Muscle of arm (tissue), 12 donors: Measurements from ENCODE around the gene SH3PXD2A. TPM values are rescaled to one million over a fixed set of nuclear protein-coding genes. Genes with fewer than 3 reads are reported as not detected.

Source experiments
- DNase-seq: peaks from one replicate; pipeline ENCODE4 v3.0.0-alpha.2; 2013
- polyA plus RNA-seq, 12 donors: library from polyadenylated mRNA; unstranded; fragments of 120-200 nt; gene quantifications; one replicate each; pipeline ENCODE4 v1.2.1, GENCODE V29; 2013; ENCODE audit not compliant: insufficient read length in 12 of 12

The SH3PXD2A gene
- polyA plus RNA-seq, 12 donors, result 67.6 to 154 (median 81.6) TPM

GRCh38 chr10:103834436-103835095, 20.8 kb downstream of the SH3PXD2A start:
- DNase-seq, result no peak

- no peak for DNase-seq
These were observed 21.5 kb downstream of the SH3PXD2A start for GRCh38 chr10:103833731-103834365.

GRCh38 chr10:103832806-103833205, 22.6 kb downstream of the SH3PXD2A start:
- no peak for DNase-seq

GRCh38 chr10:103829838-103830465, 25.4 kb downstream of the SH3PXD2A start:
- DNase-seq, result no peak

- DNase-seq, result no peak
These were observed 26.1 kb downstream of the SH3PXD2A start for GRCh38 chr10:103829278-103829677.

GRCh38 chr10:103828587-103829197, 26.7 kb downstream of the SH3PXD2A start:
- DNase-seq, result no peak

- no peak for DNase-seq
These were observed 27.3 kb downstream of the SH3PXD2A start for GRCh38 chr10:103828107-103828506.

GRCh38 chr10:103826885-103827284, 28.5 kb downstream of the SH3PXD2A start:
- no peak for DNase-seq

- no peak for DNase-seq
These were observed 31.1 kb downstream of the SH3PXD2A start for GRCh38 chr10:103824281-103824680.

GRCh38 chr10:103823706-103824272, 31.6 kb downstream of the SH3PXD2A start:
- no peak for DNase-seq

GRCh38 chr10:103822800-103823199, 32.6 kb downstream of the SH3PXD2A start:
- no peak for DNase-seq

GRCh38 chr10:103822107-103822716, 33.2 kb downstream of the SH3PXD2A start:
- no peak for DNase-seq

- peak; percentile 93 for DNase-seq
These were observed 35.0 kb downstream of the SH3PXD2A start for GRCh38 chr10:103820101-103821062.

- DNase-seq, result no peak
These were observed 35.9 kb downstream of the SH3PXD2A start for GRCh38 chr10:103819493-103819892.

- DNase-seq, result no peak
These were observed 36.5 kb downstream of the SH3PXD2A start for GRCh38 chr10:103818765-103819374.

GRCh38 chr10:103818105-103818504, 37.3 kb downstream of the SH3PXD2A start:
- no peak for DNase-seq

- no peak for DNase-seq
These were observed 38.9 kb downstream of the SH3PXD2A start for GRCh38 chr10:103816431-103816830.

- DNase-seq, result no peak
These were observed 40.6 kb downstream of the SH3PXD2A start for GRCh38 chr10:103814626-103815370.

GRCh38 chr10:103814105-103814504, 41.3 kb downstream of the SH3PXD2A start:
- DNase-seq, result no peak
